NCI-H1048 (cell line): ENCODE measurements around the gene EDRF1.

Experiments
- DNase-seq: peaks from one replicate; lab custom pipeline; 2025; lab: John Stamatoyannopoulos, UW

EDRF1 gene

GRCh38 chr10:125792342-125793300 is 73.1 kb downstream of the EDRF1 start:
- DNase-seq, result no peak

GRCh38 chr10:125795128-125795527 is 75.6 kb downstream of the EDRF1 start:
- DNase-seq, result no peak

- no peak for DNase-seq
Observed at GRCh38 chr10:125795637-125796190, 76.2 kb downstream of the EDRF1 start.

- no peak for DNase-seq
Observed at GRCh38 chr10:125797424-125797823, 77.9 kb downstream of the EDRF1 start.

- DNase-seq, result no peak
Observed at GRCh38 chr10:125797994-125798662, 78.6 kb downstream of the EDRF1 start.

GRCh38 chr10:125799451-125800182 is 80.1 kb downstream of the EDRF1 start:
- DNase-seq, result no peak

- no peak for DNase-seq
Observed at GRCh38 chr10:125801574-125801973, 82.1 kb downstream of the EDRF1 start.

GRCh38 chr10:125802131-125802530 is 82.6 kb downstream of the EDRF1 start:
- no peak for DNase-seq

GRCh38 chr10:125802739-125803138 is 83.2 kb downstream of the EDRF1 start:
- DNase-seq, result no peak

- DNase-seq, result no peak
Observed at GRCh38 chr10:125808047-125808446, 88.5 kb downstream of the EDRF1 start.

- DNase-seq, result no peak
Observed at GRCh38 chr10:125811251-125811650, 91.7 kb downstream of the EDRF1 start.

GRCh38 chr10:125812128-125812750 is 92.7 kb downstream of the EDRF1 start:
- DNase-seq, result no peak
